ENCODE data around the gene ITCH.

- TF ChIP-seq POLR2A (IDR thresholded peaks at IDR 0.05) (no peak), CTCF (IDR thresholded peaks at IDR 0.05) (no peak), POLR2AphosphoS5 (IDR thresholded peaks at IDR 0.05) (no peak)
Observed at GRCh38 chr20:34559311-34560140, 196.5 kb downstream of the ITCH start.

Data from prostate gland (tissue), 2 donors.